KOPT-K1 (cell line): ENCODE measurements around the gene LPP.
"Not testable (repeated sequence)": the region's sequence is repeated elsewhere in the genome, so short reads cannot be mapped to it uniquely, and the experiment has no call there.

Source experiments
- H3K27ac ChIP-seq: fragments of 200-600 bp; sonication (generic); 2 replicates; pipeline ENCODE4 v1.5.1; 2016; ENCODE audit warnings: antibody characterized with exemption, mild to moderate bottlenecking, low read depth, low read length; ENCODE audit not compliant: poor library complexity, severe bottlenecking
- H3K36me3 ChIP-seq: fragments of 200-600 bp; sonication (generic); 2 replicates; pipeline ENCODE4 v1.5.1; 2017; ENCODE audit warnings: antibody characterized with exemption, mild to moderate bottlenecking, low read length, moderate library complexity; ENCODE audit not compliant: insufficient read depth
- H3K9me3 ChIP-seq: fragments of 200-600 bp; sonication (generic); 2 replicates; pipeline ENCODE4 v1.5.1; 2017; ENCODE audit warnings: antibody characterized with exemption, low read length, mild to moderate bottlenecking; ENCODE audit not compliant: insufficient read depth, poor library complexity, severe bottlenecking

The LPP gene

GRCh38 chr3:188692700-188693099, 538.7 kb downstream of the LPP start:
- H3K27ac ChIP-seq: no peak overlapping the region
- no peaks in the 10 kb centered on the region for H3K36me3 ChIP-seq
- H3K9me3 ChIP-seq: no peaks in the 10 kb centered on the region

GRCh38 chr3:188693435-188693834, 539.5 kb downstream of the LPP start:
- Histone ChIP-seq H3K36me3 (no peaks in the 10 kb centered on the region), H3K9me3 (no peaks in the 10 kb centered on the region), H3K27ac (no peak overlapping the region)

GRCh38 chr3:188695241-188695640, 541.3 kb downstream of the LPP start:
- H3K36me3 ChIP-seq: no peaks in the 10 kb centered on the region
- H3K27ac ChIP-seq: no peak overlapping the region
- H3K9me3 ChIP-seq: no peaks in the 10 kb centered on the region

GRCh38 chr3:188697127-188697526, 543.2 kb downstream of the LPP start:
- no peaks in the 10 kb centered on the region for H3K9me3 ChIP-seq
- H3K27ac ChIP-seq: no peak overlapping the region
- no peaks in the 10 kb centered on the region for H3K36me3 ChIP-seq

- H3K36me3 ChIP-seq: no peaks in the 10 kb centered on the region
- no peak overlapping the region for H3K27ac ChIP-seq
- H3K9me3 ChIP-seq: no peaks in the 10 kb centered on the region
Measured at GRCh38 chr3:188698436-188698835, 544.5 kb downstream of the LPP start.

- Histone ChIP-seq H3K27ac (no peak overlapping the region), H3K36me3 (no peaks in the 10 kb centered on the region), H3K9me3 (no peaks in the 10 kb centered on the region)
Measured at GRCh38 chr3:188700501-188700900, 546.5 kb downstream of the LPP start.

- H3K36me3 ChIP-seq: no peaks in the 10 kb centered on the region
- no peaks in the 10 kb centered on the region for H3K9me3 ChIP-seq
- no peak overlapping the region for H3K27ac ChIP-seq
Measured at GRCh38 chr3:188700918-188701317, 547.0 kb downstream of the LPP start.

GRCh38 chr3:188701485-188701969, 547.6 kb downstream of the LPP start:
- H3K27ac ChIP-seq: no peak overlapping the region
- no peaks in the 10 kb centered on the region for H3K36me3 ChIP-seq
- no peaks in the 10 kb centered on the region for H3K9me3 ChIP-seq

GRCh38 chr3:188702028-188702427, 548.1 kb downstream of the LPP start:
- H3K9me3 ChIP-seq, H3K36me3 ChIP-seq, H3K27ac ChIP-seq: not testable (repeated sequence)

- Histone ChIP-seq H3K27ac (no peak overlapping the region), H3K36me3 (no peaks in the 10 kb centered on the region)
Measured at GRCh38 chr3:188706176-188706575, 552.2 kb downstream of the LPP start.

GRCh38 chr3:188706599-188706998, 552.6 kb downstream of the LPP start:
- H3K9me3 ChIP-seq: no peaks in the 10 kb centered on the region
- H3K36me3 ChIP-seq: no peaks in the 10 kb centered on the region
- H3K27ac ChIP-seq: no peak overlapping the region

More at GRCh38 chr3:188706176-188706575, 552.2 kb downstream of the LPP start:
- no peaks in the 10 kb centered on the region for H3K9me3 ChIP-seq

GRCh38 chr3:188707381-188708288, 553.7 kb downstream of the LPP start:
- Histone ChIP-seq H3K9me3 (no peaks in the 10 kb centered on the region), H3K27ac (no peak overlapping the region), H3K36me3 (no peaks in the 10 kb centered on the region)

- Histone ChIP-seq H3K9me3 (no peaks in the 10 kb centered on the region), H3K27ac (no peak overlapping the region)
Measured at GRCh38 chr3:188711881-188712247, 557.9 kb downstream of the LPP start.

GRCh38 chr3:188712248-188712924, 558.4 kb downstream of the LPP start:
- no peak overlapping the region for H3K27ac ChIP-seq
- H3K36me3 ChIP-seq: no peaks in the 10 kb centered on the region
- H3K9me3 ChIP-seq: no peaks in the 10 kb centered on the region

More at GRCh38 chr3:188711881-188712247, 557.9 kb downstream of the LPP start:
- no peaks in the 10 kb centered on the region for H3K36me3 ChIP-seq

- H3K36me3 ChIP-seq: no peaks in the 10 kb centered on the region
- no peaks in the 10 kb centered on the region for H3K9me3 ChIP-seq
- no peak overlapping the region for H3K27ac ChIP-seq
Measured at GRCh38 chr3:188712991-188713390, 559.0 kb downstream of the LPP start.
